GM18520 (cell line): ENCODE results near the gene TRDN.
"Not testable (repeated sequence)": the region's sequence is repeated elsewhere in the genome, so short reads cannot be mapped to it uniquely, and the experiment has no call there.

Experiments used
- ATAC-seq: cut with Tn5 transposase; IDR thresholded peaks from one replicate; pipeline ENCODE4 v1.9.1; 2021; ENCODE audit not compliant: unreplicated experiment

Gene TRDN

GRCh38 chr6:123515715-123516114, 121.0 kb downstream of the TRDN start:
- no peak for ATAC-seq

GRCh38 chr6:123509112-123509511, 127.6 kb downstream of the TRDN start:
- ATAC-seq = no peak

GRCh38 chr6:123508290-123508689, 128.5 kb downstream of the TRDN start:
- no peak for ATAC-seq

GRCh38 chr6:123507582-123507981, 129.2 kb downstream of the TRDN start:
- ATAC-seq = no peak

GRCh38 chr6:123503619-123504018, 133.1 kb downstream of the TRDN start:
- ATAC-seq = no peak

- ATAC-seq = no peak
These were observed 139.7 kb downstream of the TRDN start for GRCh38 chr6:123497025-123497424.

- ATAC-seq = no peak
These were observed 147.2 kb downstream of the TRDN start for GRCh38 chr6:123489589-123489988.

GRCh38 chr6:123480986-123481385, 155.8 kb downstream of the TRDN start:
- no peak for ATAC-seq

GRCh38 chr6:123472025-123472702, 164.6 kb downstream of the TRDN start:
- ATAC-seq = not testable (repeated sequence)

GRCh38 chr6:123467392-123467791, 169.4 kb downstream of the TRDN start:
- ATAC-seq = no peak

- no peak for ATAC-seq
These were observed 174.6 kb downstream of the TRDN start for GRCh38 chr6:123462152-123462551.

GRCh38 chr6:123458218-123458617, 178.5 kb downstream of the TRDN start:
- ATAC-seq = no peak

- no peak for ATAC-seq
These were observed 179.9 kb downstream of the TRDN start for GRCh38 chr6:123456836-123457235.

GRCh38 chr6:123454448-123454847, 182.3 kb downstream of the TRDN start:
- ATAC-seq = no peak

- not testable (repeated sequence) for ATAC-seq
These were observed 183.7 kb downstream of the TRDN start for GRCh38 chr6:123453071-123453470.

- ATAC-seq = no peak
These were observed 188.4 kb downstream of the TRDN start for GRCh38 chr6:123448306-123448884.

- ATAC-seq = no peak
These were observed 189.3 kb downstream of the TRDN start for GRCh38 chr6:123447315-123447937.

GRCh38 chr6:123439371-123439770, 197.4 kb downstream of the TRDN start:
- ATAC-seq = no peak

- ATAC-seq = no peak
These were observed 202.6 kb downstream of the TRDN start for GRCh38 chr6:123434186-123434585.

- ATAC-seq = no peak
These were observed 205.8 kb downstream of the TRDN start for GRCh38 chr6:123430970-123431369.

GRCh38 chr6:123427008-123427407, 209.7 kb downstream of the TRDN start:
- ATAC-seq = no peak

- no peak for ATAC-seq
These were observed 213.6 kb downstream of the TRDN start for GRCh38 chr6:123423130-123423529.
